H1 (cell line): ENCODE results near the gene KCNQ1. TPM values are rescaled to one million over a fixed set of nuclear protein-coding genes. Genes with fewer than 3 reads are reported as not detected.

Source experiments
- ATF3 ChIP-seq: IDR thresholded peaks from 2 replicates; pipeline ENCODE4 v1.6.1; 2011; ENCODE audit warnings: low read depth, mild to moderate bottlenecking, low read length; ENCODE audit not compliant: insufficient read depth
- BCL11A ChIP-seq, 2 experiments: IDR thresholded peaks; one replicate each; pipeline ENCODE4 v1.6.1; 2011; ENCODE audit warnings: low read depth in 2 of 2, low read length in 2 of 2, mild to moderate bottlenecking in 2 of 2
- CEBPB ChIP-seq: IDR thresholded peaks from 2 replicates; pipeline ENCODE4 v1.6.1; 2012; ENCODE audit warnings: low read depth, low read length
- CHD1 ChIP-seq: IDR thresholded peaks from 2 replicates; pipeline ENCODE4 v1.6.1; 2012; ENCODE audit warnings: low read depth, low read length, improper control_type of control experiment
- HDAC6 ChIP-seq: IDR thresholded peaks from one replicate; pipeline ENCODE4 v1.7.1; 2012; ENCODE audit warnings: low read depth, mild to moderate bottlenecking, inconsistent platforms, low read length, moderate library complexity
- RXRA ChIP-seq: IDR thresholded peaks from 2 replicates; pipeline ENCODE4 v1.6.1; 2011; ENCODE audit warnings: low read depth, mild to moderate bottlenecking, low read length, moderate library complexity; ENCODE audit not compliant: insufficient read depth
- SP4 ChIP-seq: IDR thresholded peaks from 2 replicates; pipeline ENCODE4 v1.6.1; 2012; ENCODE audit warnings: low read length, inconsistent platforms
- TAF1 ChIP-seq: IDR thresholded peaks from 2 replicates; pipeline ENCODE4 v1.6.1; 2011; ENCODE audit warnings: mild to moderate bottlenecking, low read depth, low read length
- TAF7 ChIP-seq: optimal IDR thresholded peaks from 2 replicates; pipeline ENCODE3; 2011; ENCODE audit warnings: low read depth, mild to moderate bottlenecking, inconsistent platforms, low read length, moderate library complexity, borderline replicate concordance
- YY1 ChIP-seq: IDR thresholded peaks from 2 replicates; pipeline ENCODE4 v1.6.1; 2011; ENCODE audit warnings: low read depth, mild to moderate bottlenecking, low read length
- polyA plus RNA-seq, 7 experiments: library from polyadenylated mRNA; depleted of rRNA in 3 of 7; stranded (reverse) in 5 of 7; unstranded in 2 of 7; fragments of >200 nt in 5 of 7; fragments of 200-250 nt in 2 of 7; gene quantifications; 1 replicate in 5 of 7; 2 replicates in 1 of 7; 4 replicates in 1 of 7; pipeline versions ENCODE4 v1.2.1 to v1.2.3, GENCODE V29; 2011 to 2013; ENCODE audit warnings: missing spikeins in 2 of 7, mixed read lengths in 2 of 7
- total RNA-seq: library from RNA; stranded (reverse); fragmentation: NEBNext Ultra II Directional; extraction: Animal tissue kit (Norgen Biotek cat#: 25700); gene quantifications from 2 replicates; pipeline ENCODE4 v1.2.1, GENCODE V29; 2021

KCNQ1 gene
- total and polyA plus RNA-seq, 2 of the 8 experiments (the other 6 are each of a cell fraction or from before 2014, with no cell fraction given) = 1.9 to 2.0 TPM

- no peak for TF ChIP-seq TAF7
- TF ChIP-seq RXRA = no peak
- TF ChIP-seq SP4 = no peak
- no peak for TF ChIP-seq TAF1
- TF ChIP-seq BCL11A (IDR thresholded peaks at IDR 0.05; ENCODE audit: low read depth in 2 of 2, low read length in 2 of 2) = no peak
- no peak for TF ChIP-seq ATF3
- no peak for TF ChIP-seq CEBPB
- no peak for TF ChIP-seq YY1
- no peak for TF ChIP-seq CHD1
- TF ChIP-seq HDAC6 = no peak
Measured at GRCh38 chr11:2436013-2436520, 8.7 kb upstream of the KCNQ1 start (continued).
